DND-41 (cell line): Measurements from ENCODE around the gene PNLDC1.

Source experiments
- ATAC-seq: fragments of 200-7000 bp; cut with Tn5 transposase; 3 replicates; pipeline ENCODE4 v1.9.1; 2021; ENCODE audit warnings: low read depth; ENCODE audit not compliant: insufficient read depth
- DNase-seq: peaks from one replicate; pipeline ENCODE4 v3.0.0-alpha.2; 2020
- H2AFZ ChIP-seq: 2 replicates; pipeline ENCODE4 v1.6.0; 2012; ENCODE audit warnings: low read depth, low read length
- H3K27ac ChIP-seq: 2 replicates; pipeline ENCODE4 v1.5.1; 2012; ENCODE audit warnings: low read length, inconsistent platforms
- H3K27me3 ChIP-seq: fragments of 200-600 bp; sonication (generic); 2 replicates; pipeline ENCODE4 v1.6.0; 2012; ENCODE audit warnings: low read length, mild to moderate bottlenecking, inconsistent platforms; ENCODE audit not compliant: insufficient read depth, poor library complexity
- H3K36me3 ChIP-seq: 2 replicates; pipeline ENCODE4 v1.5.1; 2012; ENCODE audit warnings: low read length, inconsistent platforms; ENCODE audit not compliant: insufficient read depth
- H3K4me1 ChIP-seq: 2 replicates; pipeline ENCODE4 v1.5.1; 2012; ENCODE audit warnings: mild to moderate bottlenecking, low read length; ENCODE audit not compliant: insufficient read depth
- H3K4me2 ChIP-seq: 2 replicates; pipeline ENCODE4 v1.6.0; 2012; ENCODE audit warnings: mild to moderate bottlenecking, moderate library complexity, low read length, inconsistent platforms; ENCODE audit not compliant: insufficient read depth
- H3K4me3 ChIP-seq, 2 experiments: fragments of 200-600 bp in 1 of 2; shearing (Covaris generic) in 1 of 2; 2 replicates each; pipeline ENCODE4 v1.5.1; 2012 to 2016; ENCODE audit warnings: inconsistent platforms in 2 of 2, low read length in 2 of 2, mild to moderate bottlenecking in 2 of 2, low read depth in 1 of 2, moderate library complexity in 1 of 2
- H3K79me2 ChIP-seq: 2 replicates; pipeline ENCODE4 v1.6.0; 2012; ENCODE audit warnings: low read length, inconsistent platforms; ENCODE audit not compliant: insufficient read depth
- H3K9ac ChIP-seq: 2 replicates; pipeline ENCODE4 v1.6.0; 2012; ENCODE audit warnings: low read depth, mild to moderate bottlenecking, inconsistent platforms, low read length, moderate library complexity
- H3K9me3 ChIP-seq: 2 replicates; pipeline ENCODE4 v1.5.1; 2012; ENCODE audit warnings: low read length, moderate library complexity, mild to moderate bottlenecking, inconsistent platforms; ENCODE audit not compliant: insufficient read depth, severe bottlenecking
- H4K20me1 ChIP-seq: 2 replicates; pipeline ENCODE4 v1.6.0; 2012; ENCODE audit warnings: low read length; ENCODE audit not compliant: insufficient read depth
- CTCF ChIP-seq: IDR thresholded peaks from 2 replicates; pipeline ENCODE4 v1.5.1; 2012; ENCODE audit warnings: borderline replicate concordance, low read length, moderate library complexity, mild to moderate bottlenecking; ENCODE audit not compliant: poor library complexity, severe bottlenecking; ENCODE audit errors: extremely low read depth
- EZH2 ChIP-seq: IDR thresholded peaks from 3 replicates; pipeline ENCODE4 v1.6.1; 2012; ENCODE audit warnings: borderline replicate concordance, low read depth, mild to moderate bottlenecking, moderate library complexity, low read length, inconsistent platforms; ENCODE audit not compliant: severe bottlenecking

PNLDC1 gene

GRCh38 chr6:159852877-159853276, 52.8 kb downstream of the PNLDC1 start:
- Histone ChIP-seq H3K36me3 (no peaks in the 10 kb centered on the region), H3K4me1 (no peaks in the 10 kb centered on the region), H3K79me2 (no peaks in the 10 kb centered on the region), H3K4me3 (no peak overlapping the region), H4K20me1 (no peaks in the 10 kb centered on the region), H3K27ac (no peak overlapping the region), H3K9me3 (no peaks in the 10 kb centered on the region), H3K27me3 (no peaks in the 10 kb centered on the region), H2AFZ (no peak overlapping the region), H3K9ac (no peak overlapping the region), H3K4me2 (no peak overlapping the region)
- TF ChIP-seq EZH2 (no peak), CTCF (peak; percentile 63)
- DNase-seq (peak; percentile 39), ATAC-seq (peak; percentile 73)

GRCh38 chr6:159853754-159854153, 53.7 kb downstream of the PNLDC1 start:
- Histone ChIP-seq H3K79me2 (no peaks in the 10 kb centered on the region), H3K36me3 (no peaks in the 10 kb centered on the region), H3K4me3 (no peak overlapping the region), H3K27ac (no peak overlapping the region), H3K9me3 (no peaks in the 10 kb centered on the region), H4K20me1 (no peaks in the 10 kb centered on the region), H3K4me1 (no peaks in the 10 kb centered on the region), H2AFZ (no peak overlapping the region), H3K27me3 (no peaks in the 10 kb centered on the region), H3K9ac (no peak overlapping the region), H3K4me2 (no peak overlapping the region)
- TF ChIP-seq EZH2 (no peak), CTCF (no peak)
- DNase-seq (no peak), ATAC-seq (no peak)

GRCh38 chr6:159854959-159855358, 54.9 kb downstream of the PNLDC1 start:
- Histone ChIP-seq H3K79me2 (no peaks in the 10 kb centered on the region), H3K4me1 (no peaks in the 10 kb centered on the region), H4K20me1 (no peaks in the 10 kb centered on the region), H3K9me3 (no peaks in the 10 kb centered on the region), H3K9ac (no peak overlapping the region), H3K36me3 (no peaks in the 10 kb centered on the region), H3K4me2 (no peak overlapping the region), H3K4me3 (no peak overlapping the region), H2AFZ (no peak overlapping the region), H3K27me3 (no peaks in the 10 kb centered on the region), H3K27ac (no peak overlapping the region)
- ATAC-seq (no peak), DNase-seq (no peak)
- TF ChIP-seq EZH2 (no peak), CTCF (no peak)

- Histone ChIP-seq H4K20me1 (0 out of 2 replicates have a peak, but pooled peaks cover 2% of the 10 kb centered on the region), H2AFZ (no peak overlapping the region), H3K9me3 (no peaks in the 10 kb centered on the region), H3K27ac (no peak overlapping the region), H3K79me2 (no peaks in the 10 kb centered on the region), H3K9ac (no peak overlapping the region), H3K4me3 (no peak overlapping the region), H3K36me3 (no peaks in the 10 kb centered on the region), H3K27me3 (no peaks in the 10 kb centered on the region), H3K4me2 (no peak overlapping the region), H3K4me1 (peaks cover 20% of the 10 kb centered on the region)
- TF ChIP-seq EZH2 (no peak), CTCF (no peak)
- ATAC-seq: no peak
- no peak for DNase-seq
Measured at GRCh38 chr6:159858259-159858658, 58.2 kb downstream of the PNLDC1 start.
